Mammary microvascular endothelial cell (primary cell): ENCODE data around the gene CT47A7. TPM values are rescaled to one million over a fixed set of nuclear protein-coding genes. Genes with fewer than 3 reads are reported as not detected.

Experiments used
- total RNA-seq: library from RNA; depleted of rRNA; stranded (reverse); fragments of >200 nt; gene quantifications from 2 replicates; pipeline ENCODE4 v1.2.3, GENCODE V29; 2015

Gene CT47A7
- total RNA-seq, result not detected in 2 replicates

DNA sequence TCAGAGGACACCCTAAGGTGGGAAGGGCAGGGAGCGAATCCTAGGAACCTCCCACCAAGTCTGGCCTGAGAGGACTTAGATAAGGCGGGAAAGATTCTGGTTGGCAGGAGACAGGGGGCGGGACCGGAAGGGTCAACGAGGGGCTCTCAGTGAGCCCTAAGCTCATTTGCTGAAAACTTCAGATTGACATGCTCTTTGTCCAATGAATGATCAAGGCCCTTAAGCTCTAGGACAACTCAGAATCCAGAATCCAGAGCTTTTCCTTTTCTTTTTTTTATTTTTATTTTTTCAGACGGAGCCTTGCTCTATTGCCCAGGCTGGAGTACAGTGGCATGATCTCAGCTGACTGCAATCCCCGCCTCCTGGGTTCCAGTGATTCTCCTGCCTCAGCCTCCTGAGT, at the start of gene CT47A7:
CT47A7 (minus strand) TSS at position 101 of the 400 bp plus-strand sequence. CDS start 255 bp downstream, outside the sequence.

GRCh38 chrX:120985660-120986059, 29.3 kb upstream of the CT47A7 start, which contains the start of gene CT47A1:
CT47A1 (minus strand) TSS chrX:120985760; CDS start chrX:120985529, 231 bp downstream.

Other genes starting within 250 kb of the CT47A7 start
- gene CT47B1, start 80.7 kb downstream of the CT47A7 start, total RNA-seq, result not detected in 2 replicates
- gene CT47A11, start 19.4 kb downstream of the CT47A7 start, total RNA-seq, result not detected in 2 replicates
- not detected in 2 replicates for gene CT47A10, start 14.6 kb downstream of the CT47A7 start, total RNA-seq
- gene CT47A9, start 9.7 kb downstream of the CT47A7 start, total RNA-seq, result not detected in 2 replicates
- gene CT47A8, start 4.9 kb downstream of the CT47A7 start, total RNA-seq, result not detected in 2 replicates
- gene CT47A6, start 4.9 kb upstream of the CT47A7 start, total RNA-seq, result not detected in 2 replicates
- not detected in 2 replicates for gene CT47A5, start 9.7 kb upstream of the CT47A7 start, total RNA-seq
- gene CT47A4, start 14.6 kb upstream of the CT47A7 start, total RNA-seq, result not detected in 2 replicates
- not detected in 2 replicates for gene CT47A3, start 19.5 kb upstream of the CT47A7 start, total RNA-seq
- gene CT47A2, start 24.3 kb upstream of the CT47A7 start, total RNA-seq, result not detected in 2 replicates
- not detected in 2 replicates for gene CT47A1, start 29.2 kb upstream of the CT47A7 start, total RNA-seq
- 2.4 and 3.2 TPM in 2 replicates for gene GLUD2, start 91.0 kb upstream of the CT47A7 start, total RNA-seq